A549 treated with DMSO at 1 μM for 4 hours (cell line): ENCODE measurements around the gene NME4. TPM values are rescaled to one million over a fixed set of nuclear protein-coding genes. Genes with fewer than 3 reads are reported as not detected.

ENCODE experiments used
- total RNA-seq: library from RNA; stranded (reverse); fragments of 200-300 nt; extraction: Qiagen RNA extraction; gene quantifications from 5 replicates; pipeline ENCODE4 v1.2.3, GENCODE V29; 2022; ENCODE audit warnings: low read depth

NME4 gene
- 293 to 451 TPM (median 381 TPM) in 5 replicates for total RNA-seq

DNA sequence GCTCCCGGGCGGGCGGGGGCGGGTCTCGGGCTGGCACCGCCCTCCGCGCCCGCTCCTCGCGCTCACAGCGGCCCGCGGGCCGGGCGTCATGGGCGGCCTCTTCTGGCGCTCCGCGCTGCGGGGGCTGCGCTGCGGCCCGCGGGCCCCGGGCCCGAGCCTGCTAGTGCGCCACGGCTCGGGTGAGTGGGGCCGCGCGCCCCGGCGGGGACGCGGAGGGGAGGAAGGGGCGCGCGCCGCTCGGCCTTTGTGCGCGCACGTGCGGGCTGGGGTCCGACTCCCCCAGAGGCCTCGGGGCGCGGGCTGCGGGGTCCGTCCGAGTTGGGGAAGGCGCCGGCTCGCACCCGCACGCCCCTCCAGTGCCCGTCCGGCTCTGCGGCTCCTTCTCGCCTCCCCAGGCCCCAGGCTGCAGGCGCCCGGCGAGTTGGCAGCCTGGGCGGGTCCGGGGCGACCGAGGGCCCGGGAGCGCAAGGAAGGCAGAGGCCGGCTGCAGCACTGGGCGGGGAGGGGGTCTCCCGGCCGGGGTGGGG is at the start of gene NME4:
TSS of gene NME4 (plus strand) at position 65 of the 527 bp plus-strand sequence. CDS start at position 89, 24 bp downstream.

DNA sequence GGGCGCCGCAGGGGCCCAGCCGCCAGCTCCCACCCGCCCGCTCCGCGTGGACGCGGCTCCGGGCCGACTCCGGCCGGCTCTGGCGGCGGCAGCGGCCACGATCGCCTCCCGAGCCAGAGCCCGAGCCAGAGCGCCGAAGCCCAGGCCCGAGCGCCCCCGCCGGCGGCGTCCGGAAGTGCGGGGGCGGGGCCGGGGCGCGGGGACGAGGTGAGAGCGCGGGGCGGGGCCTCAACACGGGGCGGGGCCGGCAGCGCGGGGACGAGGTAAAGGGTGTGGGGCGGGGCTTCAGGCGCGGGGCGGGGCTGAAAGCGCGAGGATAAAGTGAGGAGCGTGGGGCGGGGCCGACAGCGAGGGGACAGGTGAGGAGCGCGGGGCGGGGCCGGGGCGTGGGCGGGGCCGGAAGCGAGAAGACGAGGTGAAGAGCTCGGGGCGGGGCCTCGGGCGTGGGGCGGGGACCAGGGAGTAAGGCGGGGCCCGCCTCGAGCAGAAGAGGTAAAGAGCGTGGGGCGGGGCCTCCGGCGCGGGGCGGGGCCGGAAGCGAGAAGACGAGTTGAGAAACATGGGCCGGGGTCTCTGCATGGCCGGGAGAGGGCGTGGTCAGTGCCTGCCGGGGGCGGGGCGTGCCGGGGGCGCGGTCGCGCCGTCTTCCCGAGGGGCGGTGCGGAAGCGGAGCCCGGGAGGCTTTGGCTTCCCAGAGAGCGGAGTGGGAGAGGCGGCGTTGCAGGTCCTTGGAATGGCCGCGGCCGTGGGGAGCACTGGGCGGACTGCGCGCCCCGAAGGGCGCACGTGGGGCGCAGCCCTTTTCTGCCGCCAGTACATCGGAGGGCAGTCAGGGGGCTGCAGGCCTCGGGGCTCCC is 44.2 kb upstream of the NME4 start, which contains the start of gene AXIN1:
TSS of gene AXIN1 (minus strand) at position 177 of the 857 bp plus-strand sequence. CDS start 5,698 bp downstream, outside the sequence.

DNA sequence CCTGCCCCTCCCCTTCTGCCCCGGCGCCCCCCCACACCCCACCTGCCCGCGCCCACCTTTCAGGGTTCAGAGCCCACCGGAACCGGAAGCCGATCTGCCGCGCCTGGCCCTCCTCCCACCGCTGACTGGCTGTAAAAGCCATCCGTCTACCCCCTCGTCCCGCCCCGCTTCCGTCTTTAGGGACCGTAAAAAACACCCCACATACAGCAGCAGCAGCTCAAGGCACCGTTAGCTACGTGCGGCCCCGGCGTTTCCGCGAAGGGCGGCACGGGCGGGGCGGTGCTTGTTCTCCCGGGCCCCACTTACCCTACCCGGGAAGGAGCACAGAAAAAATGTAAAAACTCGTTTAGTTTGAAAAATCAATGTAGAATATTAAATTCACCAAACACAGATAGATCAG is 26.6 kb upstream of the NME4 start, which contains the start of gene MRPL28:
TSS of gene MRPL28 (minus strand) at position 96 of the 400 bp plus-strand sequence. CDS start 320 bp downstream, outside the sequence.

GRCh38 chr16:381789-382717 is 14.9 kb upstream of the NME4 start, which contains the start of gene PGAP6:
PGAP6 (minus strand) TSS chr16:381978; CDS start chr16:381821, 157 bp downstream.

DNA sequence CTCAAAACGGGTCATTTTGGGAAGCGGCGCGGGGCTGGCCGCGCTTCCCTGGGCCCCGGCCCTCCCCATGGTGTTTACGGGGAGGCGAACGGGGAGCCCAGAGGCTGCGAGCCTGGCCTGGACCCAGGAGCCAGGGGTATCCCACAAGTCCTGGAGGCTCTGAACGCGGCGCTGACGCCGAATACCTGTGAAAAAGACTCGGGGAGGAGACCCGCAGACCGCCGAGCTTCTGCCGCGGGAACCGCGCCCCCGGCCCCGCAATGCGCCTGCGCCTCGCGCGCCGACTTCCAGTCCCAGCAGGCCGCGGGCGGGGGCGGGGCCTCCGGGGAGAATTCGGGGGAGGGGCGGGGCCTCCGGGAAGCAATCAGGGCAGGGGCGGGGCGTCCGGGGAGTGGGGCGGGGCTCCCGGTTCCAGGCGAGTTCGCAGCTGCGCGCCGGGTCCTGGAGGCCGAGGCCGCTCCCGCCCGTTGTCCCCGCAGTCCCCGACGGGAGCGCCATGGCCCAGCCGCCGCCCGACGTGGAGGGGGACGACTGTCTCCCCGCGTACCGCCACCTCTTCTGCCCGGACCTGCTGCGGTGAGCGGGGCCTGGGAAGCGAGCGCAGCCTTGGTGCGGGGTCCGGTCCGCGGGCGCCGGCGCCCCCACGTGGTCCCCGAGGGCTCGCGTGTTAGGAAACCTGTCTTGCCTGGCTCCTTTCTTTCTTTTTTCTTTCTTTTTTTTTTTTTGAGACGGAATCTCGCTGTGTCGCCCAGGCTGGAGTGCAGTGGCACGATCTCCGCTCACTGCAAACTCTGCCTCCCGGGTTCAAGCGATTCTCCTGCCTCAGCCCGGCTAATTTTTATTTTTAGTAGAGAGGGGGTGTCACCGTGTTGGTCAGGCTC is 4.7 kb downstream of the NME4 start, which contains the start of gene DECR2:
TSS of gene DECR2 (plus strand) at position 418 of the 881 bp plus-strand sequence. CDS start at position 497, 79 bp downstream.

DNA sequence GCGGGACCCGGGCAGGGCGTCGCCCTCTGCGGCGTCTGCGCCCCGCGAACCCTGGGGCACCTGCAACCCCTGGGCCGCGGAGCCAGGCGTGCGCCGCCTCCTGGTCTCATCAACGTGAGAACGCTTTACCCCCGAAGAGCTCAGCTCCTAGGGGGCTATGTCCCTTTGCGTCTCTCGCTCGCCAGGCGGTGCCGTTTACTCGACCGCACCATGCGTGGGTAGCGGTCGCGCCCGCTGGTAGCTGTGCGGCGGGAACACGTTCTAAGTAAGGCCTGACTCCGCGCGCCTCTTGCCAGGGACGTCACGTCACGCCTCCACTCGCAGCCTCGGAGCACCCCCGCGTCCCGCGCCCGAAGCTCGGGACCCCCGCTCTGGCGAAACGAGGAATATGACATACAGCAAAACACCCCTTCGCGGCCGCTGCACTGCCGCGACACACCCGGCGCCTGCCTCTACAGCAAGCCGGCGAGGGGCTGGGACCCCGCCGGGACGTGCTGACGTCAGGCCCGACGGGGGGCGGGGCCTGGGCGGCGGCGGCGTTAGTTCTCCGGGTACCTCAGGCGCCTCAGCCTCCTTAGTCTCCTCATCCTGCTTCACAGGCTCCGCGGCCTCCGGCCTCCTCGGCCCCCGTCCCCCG is 28.2 kb downstream of the NME4 start, which contains the start of gene RAB11FIP3:
TSS of gene RAB11FIP3 (plus strand) at position 568 of the 637 bp plus-strand sequence. CDS start 358 bp downstream, outside the sequence.

Other genes with a start within 250 kb of the NME4 start
- 0.12 to 0.26 TPM (median 0.19 TPM) in 3 of 5 replicates, not detected in the others for gene HBZ, start 244.6 kb upstream of the NME4 start, total RNA-seq
- not detected in 5 replicates for gene HBM, start 231.2 kb upstream of the NME4 start, total RNA-seq
- gene HBA2, start 224.3 kb upstream of the NME4 start, total RNA-seq: 0.23 to 0.44 TPM (median 0.27 TPM) in 3 of 5 replicates, not detected in the others
- 0.79 to 1.4 TPM (median 1.1 TPM) in 5 replicates for gene HBA1, start 220.5 kb upstream of the NME4 start, total RNA-seq
- 4.5 to 8.2 TPM (median 6.4 TPM) in 5 replicates for gene HBQ1, start 216.7 kb upstream of the NME4 start, total RNA-seq
- 39.0 to 56.3 TPM (median 53.5 TPM) in 5 replicates for gene LUC7L, start 167.8 kb upstream of the NME4 start, total RNA-seq
- 45.5 to 52.5 TPM (median 48.7 TPM) in 5 replicates for gene FAM234A, start 162.4 kb upstream of the NME4 start, total RNA-seq
- gene RGS11, start 121.3 kb upstream of the NME4 start, total RNA-seq: 3.5 to 4.7 TPM (median 4.4 TPM) in 5 replicates
- 1.9 to 3.1 TPM (median 2.4 TPM) in 5 replicates for gene ARHGDIG, start 116.6 kb upstream of the NME4 start, total RNA-seq
- gene PDIA2, start 114.0 kb upstream of the NME4 start, total RNA-seq: 0.36 to 0.65 TPM (median 0.46 TPM) in 5 replicates
- gene AXIN1, start 44.5 kb upstream of the NME4 start, total RNA-seq: 32.2 to 34.8 TPM (median 32.4 TPM) in 5 replicates
- gene MRPL28, start 26.7 kb upstream of the NME4 start, total RNA-seq: 115 to 140 TPM (median 129 TPM) in 5 replicates
- 25.3 to 40.1 TPM (median 34.7 TPM) in 5 replicates for gene PGAP6, start 15.2 kb upstream of the NME4 start, total RNA-seq
- 23.0 to 28.9 TPM (median 24.7 TPM) in 5 replicates for gene DECR2, start 4.7 kb downstream of the NME4 start, total RNA-seq
- 20.0 to 23.1 TPM (median 21.7 TPM) in 5 replicates for gene RAB11FIP3, start 28.4 kb downstream of the NME4 start, total RNA-seq
- gene CAPN15, start 130.5 kb downstream of the NME4 start, total RNA-seq: 53.0 to 84.9 TPM (median 71.0 TPM) in 5 replicates
- 0.05 to 0.17 TPM (median 0.09 TPM) in 5 replicates for gene PRR35, start 163.2 kb downstream of the NME4 start, total RNA-seq
- 0.15 to 0.30 TPM (median 0.21 TPM) in 5 replicates for gene NHLRC4, start 169.8 kb downstream of the NME4 start, total RNA-seq
- gene PIGQ, start 172.8 kb downstream of the NME4 start, total RNA-seq: 30.3 to 41.5 TPM (median 38.5 TPM) in 5 replicates
- gene RAB40C, start 192.9 kb downstream of the NME4 start, total RNA-seq: 12.6 to 20.4 TPM (median 17.2 TPM) in 5 replicates
- 0.13 to 0.23 TPM (median 0.16 TPM) in 5 replicates for gene WFIKKN1, start 233.8 kb downstream of the NME4 start, total RNA-seq
- gene METTL26, start 239.1 kb downstream of the NME4 start, total RNA-seq: 85.8 to 135 TPM (median 124 TPM) in 5 replicates
- gene MCRIP2, start 244.6 kb downstream of the NME4 start, total RNA-seq: 25.3 to 44.8 TPM (median 38.3 TPM) in 5 replicates